ENCODE data around the gene CASP7. TPM values are rescaled to one million over a fixed set of nuclear protein-coding genes. Genes with fewer than 3 reads are reported as not detected.

Gene CASP7
- total and polyA plus RNA-seq, 10 of the 15 experiments (the other 5 are each of a cell fraction or from before 2014, with no cell fraction given): 23.7 to 34.4 (median 28.7) TPM

DNA sequence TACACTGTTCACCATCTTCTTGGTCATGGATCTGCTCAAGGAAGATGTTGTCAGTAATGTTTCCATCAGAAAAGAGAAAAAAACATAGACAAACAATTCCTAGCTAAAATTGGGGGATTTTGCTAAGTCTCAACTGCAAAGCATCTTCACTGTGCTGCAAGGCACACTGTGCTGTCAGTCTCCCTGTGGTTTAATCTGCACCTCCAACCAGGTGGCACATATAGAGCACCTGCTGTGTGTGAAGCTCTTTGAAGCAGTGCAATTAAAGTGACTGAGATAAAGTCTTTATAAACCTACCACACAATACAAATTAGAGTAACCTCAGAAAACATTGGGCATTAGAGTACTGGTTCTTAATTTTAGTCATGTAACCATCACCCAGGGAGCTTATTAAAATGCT is 22.2 kb upstream of the CASP7 start:
- RAD21 ChIA-PET (ENCODE audit: unreplicated experiment): no interaction called here
- FAIRE-seq (no peak), DNase-seq (ENCODE audit: low read depth, low spot score) (no peak), ATAC-seq (no peak)
- no peak overlapping the region for H3K4me3 ChIP-seq
- intact Hi-C loops (cut with micrococcal nuclease; ENCODE audit: unreplicated experiment) (no loop called here), in situ Hi-C loops (cut with MboI) (no loop called here)
- no peaks in the 10 kb centered on the region; a peak in 1 of 4 replicates for H3K27me3 ChIP-seq (replicated peaks in 1 of 2; ENCODE audit: control insufficient read depth in 2 of 2, insufficient read depth in 2 of 2, low read length in 1 of 2)
- H3K36me3 ChIP-seq (ENCODE audit: control insufficient read depth in 2 of 2, insufficient read depth in 2 of 2, low read length in 1 of 2): no peaks in the 10 kb centered on the region
- SMC1A ChIA-PET (ENCODE audit: uncharacterized antibody, unreplicated experiment): no interaction called here
- BruUV-seq (replicated peaks): no TSS peak
- CTCF ChIA-PET: no interaction called here
- H3K27ac ChIP-seq (ENCODE audit: control insufficient read depth, insufficient read depth): no peak overlapping the region
- no peaks in the 10 kb centered on the region for H3K9me3 ChIP-seq (replicated peaks; ENCODE audit: control insufficient read depth, insufficient read depth, low read length)
- H3K79me2 ChIP-seq (ENCODE audit: control insufficient read depth, insufficient read depth, low read length): no peaks in the 10 kb centered on the region
- H3K9ac ChIP-seq (ENCODE audit: control insufficient read depth, insufficient read depth, low read length): no peak overlapping the region
- no peak overlapping the region for H2AFZ ChIP-seq (ENCODE audit: control insufficient read depth, low read depth, low read length)
- POLR2A ChIA-PET: no interaction called here
- H3K4me2 ChIP-seq (ENCODE audit: control insufficient read depth, insufficient read depth): no peak overlapping the region
- no peaks in the 10 kb centered on the region for H3K4me1 ChIP-seq (ENCODE audit: control insufficient read depth, insufficient read depth, low read length)
- no peaks in the 10 kb centered on the region for H4K20me1 ChIP-seq (ENCODE audit: control insufficient read depth, insufficient read depth)
- no peak for TF ChIP-seq ZBTB33 (IDR thresholded peaks at IDR 0.05)
- TF ChIP-seq CBX3 (IDR thresholded peaks at IDR 0.05; ENCODE audit: borderline replicate concordance, low read depth): no peak
- TF ChIP-seq BCL3 (IDR thresholded peaks at IDR 0.05; ENCODE audit: borderline replicate concordance, insufficient read depth, low read depth, low read length, poor library complexity, severe bottlenecking): no peak
- no peak for TF ChIP-seq SMAD1 (IDR thresholded peaks at IDR 0.05; ENCODE audit: low read depth, partially characterized antibody)
- TF ChIP-seq, protein P1, sequence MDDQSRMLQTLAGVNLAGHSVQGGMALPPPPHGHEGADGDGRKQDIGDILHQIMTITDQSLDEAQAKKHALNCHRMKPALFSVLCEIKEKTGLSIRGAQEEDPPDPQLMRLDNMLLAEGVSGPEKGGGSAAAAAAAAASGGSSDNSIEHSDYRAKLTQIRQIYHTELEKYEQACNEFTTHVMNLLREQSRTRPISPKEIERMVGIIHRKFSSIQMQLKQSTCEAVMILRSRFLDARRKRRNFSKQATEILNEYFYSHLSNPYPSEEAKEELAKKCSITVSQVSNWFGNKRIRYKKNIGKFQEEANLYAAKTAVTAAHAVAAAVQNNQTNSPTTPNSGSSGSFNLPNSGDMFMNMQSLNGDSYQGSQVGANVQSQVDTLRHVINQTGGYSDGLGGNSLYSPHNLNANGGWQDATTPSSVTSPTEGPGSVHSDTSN (IDR thresholded peaks at IDR 0.05; ENCODE audit: insufficient replicate concordance, low read depth, low read length): no peak
- TF ChIP-seq MEF2B (IDR thresholded peaks at IDR 0.05; ENCODE audit: partially characterized antibody, poor library complexity, severe bottlenecking): no peak
- TF ChIP-seq EP300 (IDR thresholded peaks at IDR 0.05; ENCODE audit: borderline replicate concordance in 1 of 2, control insufficient read depth in 1 of 2, low read depth in 2 of 2, low read length in 2 of 2): no peak
- TF ChIP-seq RUNX3 (IDR thresholded peaks at IDR 0.05; ENCODE audit: low read length): no peak
- no peak for TF ChIP-seq NR2C1 (IDR thresholded peaks at IDR 0.05)
- no peak for TF ChIP-seq IRF3 (IDR thresholded peaks at IDR 0.05)
- TF ChIP-seq, protein P2, sequence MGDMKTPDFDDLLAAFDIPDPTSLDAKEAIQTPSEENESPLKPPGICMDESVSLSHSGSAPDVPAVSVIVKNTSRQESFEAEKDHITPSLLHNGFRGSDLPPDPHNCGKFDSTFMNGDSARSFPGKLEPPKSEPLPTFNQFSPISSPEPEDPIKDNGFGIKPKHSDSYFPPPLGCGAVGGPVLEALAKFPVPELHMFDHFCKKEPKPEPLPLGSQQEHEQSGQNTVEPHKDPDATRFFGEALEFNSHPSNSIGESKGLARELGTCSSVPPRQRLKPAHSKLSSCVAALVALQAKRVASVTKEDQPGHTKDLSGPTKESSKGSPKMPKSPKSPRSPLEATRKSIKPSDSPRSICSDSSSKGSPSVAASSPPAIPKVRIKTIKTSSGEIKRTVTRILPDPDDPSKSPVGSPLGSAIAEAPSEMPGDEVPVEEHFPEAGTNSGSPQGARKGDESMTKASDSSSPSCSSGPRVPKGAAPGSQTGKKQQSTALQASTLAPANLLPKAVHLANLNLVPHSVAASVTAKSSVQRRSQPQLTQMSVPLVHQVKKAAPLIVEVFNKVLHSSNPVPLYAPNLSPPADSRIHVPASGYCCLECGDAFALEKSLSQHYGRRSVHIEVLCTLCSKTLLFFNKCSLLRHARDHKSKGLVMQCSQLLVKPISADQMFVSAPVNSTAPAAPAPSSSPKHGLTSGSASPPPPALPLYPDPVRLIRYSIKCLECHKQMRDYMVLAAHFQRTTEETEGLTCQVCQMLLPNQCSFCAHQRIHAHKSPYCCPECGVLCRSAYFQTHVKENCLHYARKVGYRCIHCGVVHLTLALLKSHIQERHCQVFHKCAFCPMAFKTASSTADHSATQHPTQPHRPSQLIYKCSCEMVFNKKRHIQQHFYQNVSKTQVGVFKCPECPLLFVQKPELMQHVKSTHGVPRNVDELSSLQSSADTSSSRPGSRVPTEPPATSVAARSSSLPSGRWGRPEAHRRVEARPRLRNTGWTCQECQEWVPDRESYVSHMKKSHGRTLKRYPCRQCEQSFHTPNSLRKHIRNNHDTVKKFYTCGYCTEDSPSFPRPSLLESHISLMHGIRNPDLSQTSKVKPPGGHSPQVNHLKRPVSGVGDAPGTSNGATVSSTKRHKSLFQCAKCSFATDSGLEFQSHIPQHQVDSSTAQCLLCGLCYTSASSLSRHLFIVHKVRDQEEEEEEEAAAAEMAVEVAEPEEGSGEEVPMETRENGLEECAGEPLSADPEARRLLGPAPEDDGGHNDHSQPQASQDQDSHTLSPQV (IDR thresholded peaks at IDR 0.05): no peak
- TF ChIP-seq IRF4 (IDR thresholded peaks at IDR 0.05; ENCODE audit: low read depth, low read length): no peak
- no peak for TF ChIP-seq KAT2A (conservative IDR thresholded peaks at IDR 0.05; ENCODE audit: control insufficient read depth, low read depth, low read length)
